Rectal smooth muscle tissue (tissue), 1 donor: ENCODE measurements around the gene EGF.

Source experiments
- H3K27ac ChIP-seq: one replicate; pipeline ENCODE4 v1.7.0; 2013; ENCODE audit warnings: low read depth, low read length, inconsistent platforms
- H3K27me3 ChIP-seq: one replicate; pipeline ENCODE4 v1.7.0; 2013; ENCODE audit warnings: low read length; ENCODE audit not compliant: control insufficient read depth, insufficient read depth
- H3K36me3 ChIP-seq: one replicate; pipeline ENCODE4 v1.7.0; 2013; ENCODE audit warnings: low read length; ENCODE audit not compliant: control insufficient read depth, insufficient read depth
- H3K4me1 ChIP-seq: one replicate; pipeline ENCODE4 v1.7.0; 2013; ENCODE audit warnings: low read length; ENCODE audit not compliant: control insufficient read depth, insufficient read depth
- H3K4me3 ChIP-seq: one replicate; pipeline ENCODE4 v1.7.0; 2013; ENCODE audit warnings: low read length
- H3K9ac ChIP-seq: one replicate; pipeline ENCODE4 v1.7.0; 2013; ENCODE audit warnings: low read length

EGF gene

DNA sequence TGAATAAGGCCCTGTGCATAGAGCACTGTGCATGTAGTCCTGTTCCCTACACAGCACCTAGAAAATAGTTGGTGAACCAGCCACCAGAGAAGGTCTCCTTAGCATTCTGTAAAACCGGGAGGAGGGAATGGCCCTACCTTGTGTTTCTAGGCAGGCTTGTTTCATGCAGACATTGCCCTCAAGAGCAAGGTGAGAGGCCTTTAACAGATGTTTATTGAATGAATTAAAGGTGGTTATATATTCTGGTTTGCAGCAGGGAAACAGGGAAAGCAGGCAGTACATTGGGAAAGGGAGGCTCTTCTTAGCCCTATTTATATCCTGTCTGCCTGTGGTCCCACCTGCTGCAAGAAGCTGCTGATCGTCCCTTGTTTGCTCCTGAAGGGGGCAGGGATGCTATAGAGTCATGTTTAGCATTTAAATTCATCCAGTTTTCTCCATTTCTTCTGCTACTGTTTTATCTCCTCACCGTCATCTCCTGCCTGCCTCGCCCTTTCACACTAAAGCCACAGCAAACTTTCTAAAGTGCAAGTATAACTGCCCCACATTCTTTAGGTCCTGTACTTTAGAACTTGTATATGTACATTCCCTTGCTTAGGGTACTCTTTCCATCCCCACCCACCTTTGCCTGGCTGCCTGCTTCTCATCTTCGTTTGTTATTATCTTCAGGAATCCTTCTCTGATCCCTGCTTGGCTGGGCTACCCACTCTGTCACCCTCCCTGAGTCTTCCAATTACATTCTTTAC lies 60.3 kb downstream of the EGF start:
- no peaks in the 10 kb centered on the region for H3K36me3 ChIP-seq
- no peak overlapping the region for H3K27ac ChIP-seq
- H3K9ac ChIP-seq, result no peak overlapping the region
- no peaks in the 10 kb centered on the region for H3K27me3 ChIP-seq
- no peaks in the 10 kb centered on the region for H3K4me1 ChIP-seq
- no peak overlapping the region for H3K4me3 ChIP-seq

DNA sequence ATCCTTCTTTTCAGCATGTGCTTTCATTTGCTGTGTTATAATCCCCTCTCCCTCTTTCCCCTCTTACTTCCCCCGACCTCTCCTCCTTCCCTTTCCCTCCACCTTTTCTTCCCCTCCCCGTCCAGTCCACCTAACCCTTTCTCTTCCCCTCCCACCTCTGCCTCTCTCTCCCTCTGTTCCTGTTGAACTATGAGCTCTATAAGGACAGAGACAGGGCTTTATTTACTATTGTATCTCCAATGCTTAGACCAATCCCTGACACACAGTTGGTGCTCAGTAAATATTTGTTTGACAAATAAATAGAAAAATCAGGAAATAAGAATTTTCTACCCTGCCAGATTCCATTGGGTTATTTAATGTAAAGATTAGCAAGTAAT lies 60.8 kb downstream of the EGF start:
- Histone ChIP-seq H3K27me3 (no peaks in the 10 kb centered on the region), H3K9ac (no peak overlapping the region), H3K27ac (no peak overlapping the region), H3K4me1 (no peaks in the 10 kb centered on the region), H3K4me3 (no peak overlapping the region), H3K36me3 (no peaks in the 10 kb centered on the region)

DNA sequence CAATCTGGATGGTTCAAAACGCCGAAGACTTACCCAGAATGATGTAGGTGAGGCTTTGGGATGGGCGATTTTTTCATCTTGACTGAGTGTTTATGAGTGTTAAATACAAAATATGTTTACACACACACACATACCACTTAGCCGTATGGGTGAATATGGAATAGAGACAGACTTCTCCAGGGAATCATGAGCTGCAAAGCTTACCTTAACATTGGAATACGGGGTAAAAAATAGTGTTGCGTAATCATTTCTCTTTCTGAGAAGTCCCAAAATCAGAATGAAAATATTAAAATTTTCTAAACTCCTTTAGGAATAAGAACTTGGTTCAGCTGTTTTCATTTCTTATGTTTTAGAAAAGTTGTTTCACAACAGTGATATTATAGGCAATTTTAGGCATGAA lies 63.5 kb downstream of the EGF start:
- Histone ChIP-seq H3K9ac (no peak overlapping the region), H3K36me3 (no peaks in the 10 kb centered on the region), H3K4me3 (no peak overlapping the region), H3K27me3 (no peaks in the 10 kb centered on the region), H3K4me1 (no peaks in the 10 kb centered on the region), H3K27ac (no peak overlapping the region)

DNA sequence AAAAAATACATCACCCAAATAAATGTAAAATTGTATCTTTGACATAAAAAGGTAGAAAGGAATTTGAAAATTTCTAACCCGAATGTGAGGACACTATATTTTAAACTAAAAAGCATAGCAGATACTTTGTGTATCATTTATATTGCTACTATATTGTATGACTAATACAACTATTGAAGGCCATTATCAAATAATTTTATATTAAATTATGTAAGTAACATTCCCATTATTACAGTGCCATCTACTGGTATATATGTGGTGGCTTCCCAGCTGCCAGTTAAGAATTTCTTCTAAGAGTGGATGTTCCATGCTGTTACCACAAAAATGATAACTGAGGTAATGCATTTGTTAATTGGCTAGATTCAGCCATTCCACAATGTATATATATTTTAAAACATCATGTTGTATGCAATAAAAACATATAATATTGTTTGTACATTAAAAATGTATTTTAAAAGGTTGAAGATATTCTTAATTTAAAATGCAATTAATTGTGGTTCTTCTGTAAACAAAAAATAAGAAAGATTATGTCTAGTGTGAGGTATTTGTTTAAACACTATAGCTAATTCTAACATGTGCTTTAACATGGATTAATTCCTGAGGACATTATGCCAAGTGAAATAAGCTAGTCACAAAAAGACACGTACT lies 65.3 kb downstream of the EGF start:
- H3K4me1 ChIP-seq, result no peaks in the 10 kb centered on the region
- H3K27ac ChIP-seq, result no peak overlapping the region
- H3K4me3 ChIP-seq, result no peak overlapping the region
- no peaks in the 10 kb centered on the region for H3K27me3 ChIP-seq
- H3K36me3 ChIP-seq, result no peaks in the 10 kb centered on the region
- H3K9ac ChIP-seq, result no peak overlapping the region

DNA sequence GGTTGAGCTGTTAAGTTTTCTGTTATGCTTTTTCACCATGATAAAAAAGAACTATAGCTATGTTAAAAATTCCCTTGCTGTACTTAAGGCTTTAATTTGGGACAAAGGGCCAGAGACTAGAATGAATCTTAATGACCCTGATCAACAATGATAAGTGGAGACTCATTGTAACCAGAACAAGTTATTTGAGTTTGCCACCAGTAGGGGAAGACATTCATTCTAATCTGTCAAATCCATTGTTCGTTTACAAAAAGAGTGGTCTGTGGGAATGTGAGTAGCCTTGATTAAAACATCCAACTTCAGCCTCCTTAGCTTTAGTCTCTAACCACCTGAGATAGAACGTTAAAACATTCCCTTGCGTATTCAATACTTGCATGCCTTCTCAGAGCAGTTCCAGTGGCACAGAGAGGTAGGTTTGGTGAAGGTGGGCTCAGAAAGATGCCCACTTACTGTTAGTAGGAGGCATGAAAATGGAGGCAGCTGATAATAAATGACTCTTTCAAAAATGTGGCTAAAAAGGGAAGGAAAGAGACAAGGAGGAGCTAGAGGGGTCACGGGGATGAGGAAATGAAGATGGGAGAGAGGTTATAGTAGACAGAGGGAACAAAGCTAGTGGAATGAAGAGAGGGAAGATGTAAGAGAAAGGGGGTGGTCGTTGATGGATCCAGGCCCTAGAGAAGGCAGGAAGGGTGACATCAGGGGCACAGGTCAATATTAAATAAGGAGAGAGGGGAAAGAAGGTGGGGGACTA lies 66.2 kb downstream of the EGF start:
- H3K4me3 ChIP-seq, result no peak overlapping the region
- H3K27ac ChIP-seq, result no peak overlapping the region
- H3K9ac ChIP-seq, result no peak overlapping the region
- H3K4me1 ChIP-seq, result no peaks in the 10 kb centered on the region
- H3K36me3 ChIP-seq, result no peaks in the 10 kb centered on the region
- no peaks in the 10 kb centered on the region for H3K27me3 ChIP-seq

DNA sequence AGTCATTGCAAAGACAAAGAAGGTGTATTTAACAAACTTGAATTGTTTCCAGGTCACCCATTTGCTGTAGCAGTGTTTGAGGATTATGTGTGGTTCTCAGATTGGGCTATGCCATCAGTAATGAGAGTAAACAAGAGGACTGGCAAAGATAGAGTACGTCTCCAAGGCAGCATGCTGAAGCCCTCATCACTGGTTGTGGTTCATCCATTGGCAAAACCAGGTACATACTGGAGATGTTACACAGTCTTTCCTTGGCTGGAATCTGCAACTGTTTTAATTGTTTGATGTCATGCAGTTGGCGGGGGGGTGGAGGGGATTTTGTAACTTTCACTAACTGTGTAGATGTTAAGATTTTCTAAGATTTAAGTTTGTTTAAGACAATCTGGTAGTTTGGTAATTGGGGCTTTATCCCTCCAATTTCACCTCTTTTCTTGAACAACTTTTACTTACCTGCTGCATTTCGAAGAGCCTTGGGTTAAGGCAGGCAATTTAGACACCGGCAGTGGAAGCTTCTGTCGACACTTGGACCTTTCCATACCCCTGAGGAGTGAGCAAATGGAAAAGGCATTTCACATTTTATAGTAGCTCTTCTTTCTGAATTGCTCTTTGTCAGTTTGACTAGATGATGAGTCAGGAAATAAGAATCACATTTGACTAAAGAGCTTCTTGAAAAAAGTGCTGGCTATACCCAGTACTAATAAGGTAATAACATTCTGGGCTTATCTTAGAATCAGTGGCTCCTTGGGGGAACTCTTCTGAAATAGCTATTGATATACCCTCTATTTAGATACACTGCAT lies 67.4 kb downstream of the EGF start:
- Histone ChIP-seq H3K9ac (no peak overlapping the region), H3K27me3 (no peaks in the 10 kb centered on the region), H3K4me1 (no peaks in the 10 kb centered on the region), H3K36me3 (no peaks in the 10 kb centered on the region), H3K27ac (no peak overlapping the region), H3K4me3 (no peak overlapping the region)

DNA sequence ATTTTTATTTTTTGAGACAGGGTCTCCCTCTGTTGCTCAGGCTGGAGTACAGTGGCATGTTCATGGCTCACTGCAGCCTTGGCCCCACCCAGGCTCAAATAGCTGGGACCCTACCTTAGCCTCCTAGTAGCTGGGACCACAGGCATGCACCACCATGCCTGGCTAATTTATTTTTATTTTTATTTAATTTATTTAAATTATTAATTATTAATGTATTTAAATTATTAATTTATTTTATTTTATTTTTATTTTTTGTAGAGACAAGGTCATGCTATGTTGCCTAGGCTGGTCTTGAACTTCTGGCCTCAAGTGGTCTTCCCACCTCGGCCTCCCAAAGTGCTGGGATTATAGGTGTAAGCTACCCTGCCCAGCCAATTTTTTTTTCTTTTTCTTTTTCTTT lies 69.3 kb downstream of the EGF start:
- Histone ChIP-seq H3K36me3 (no peaks in the 10 kb centered on the region), H3K27ac (no peak overlapping the region), H3K4me1 (no peaks in the 10 kb centered on the region), H3K9ac (no peak overlapping the region), H3K4me3 (no peak overlapping the region), H3K27me3 (no peaks in the 10 kb centered on the region)

DNA sequence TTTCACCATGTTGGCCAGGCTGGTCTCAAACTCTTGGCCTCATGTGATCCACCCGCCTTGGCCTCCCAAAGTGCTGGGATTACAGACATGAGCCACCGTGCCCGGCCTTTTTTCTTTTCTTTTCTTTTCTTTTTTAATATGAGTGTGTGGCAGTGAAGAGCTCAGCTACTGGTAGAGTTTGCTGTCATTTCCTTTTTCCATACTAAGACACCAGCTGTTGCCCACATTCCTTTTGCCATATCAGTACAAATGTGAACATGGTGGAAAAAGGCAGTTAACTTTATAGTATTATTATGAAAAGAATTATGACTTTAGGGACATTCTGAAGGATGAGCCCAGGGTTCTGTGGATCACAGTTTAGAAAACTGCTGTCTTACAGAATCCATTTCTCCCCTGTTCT lies 69.8 kb downstream of the EGF start:
- Histone ChIP-seq H3K27me3 (no peaks in the 10 kb centered on the region), H3K27ac (no peak overlapping the region), H3K4me3 (no peak overlapping the region), H3K36me3 (no peaks in the 10 kb centered on the region), H3K9ac (no peak overlapping the region), H3K4me1 (no peaks in the 10 kb centered on the region)

DNA sequence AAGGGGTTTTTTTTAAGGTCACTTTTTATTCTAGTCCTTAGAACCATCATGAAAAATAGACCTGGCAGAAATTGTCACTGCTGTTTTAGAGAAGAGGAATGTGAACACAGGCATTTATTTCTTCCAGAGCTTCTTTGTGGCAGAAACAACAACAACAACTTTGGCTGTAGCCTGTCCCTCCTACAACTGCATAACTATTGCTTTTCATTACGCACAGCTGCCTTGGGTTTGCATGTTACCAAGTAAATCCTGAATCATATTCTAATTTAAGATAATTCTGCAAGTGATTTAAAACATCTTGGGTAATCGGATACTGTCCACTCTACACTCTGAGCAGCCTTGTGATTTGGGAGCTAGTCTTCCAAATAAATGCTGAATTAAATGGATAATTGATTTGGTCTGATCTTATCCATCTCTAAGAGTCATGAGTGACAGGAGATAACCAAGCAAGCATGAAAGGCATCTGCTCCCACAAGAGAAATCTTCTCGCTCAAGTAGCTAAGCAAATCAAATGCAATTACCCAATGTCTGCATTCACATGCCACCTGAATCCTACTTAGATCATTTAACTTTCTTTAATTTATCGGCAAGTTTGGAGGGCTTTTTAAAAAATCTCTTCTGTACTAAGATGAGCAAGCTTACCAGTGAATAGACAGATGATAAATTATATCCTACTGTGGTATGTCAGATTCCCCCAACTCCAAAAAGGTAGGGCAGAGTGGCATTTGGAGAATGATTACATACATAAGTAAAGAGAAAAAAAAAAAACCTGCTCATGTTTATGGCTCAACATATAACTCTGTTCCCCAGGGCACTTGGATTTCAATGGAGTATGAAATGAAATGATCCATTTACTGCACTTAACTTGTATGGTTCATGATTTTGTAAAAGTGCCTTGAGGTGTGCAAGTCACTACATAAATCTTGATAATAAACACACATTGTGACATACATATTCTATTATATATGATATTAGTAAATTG lies 73.6 kb downstream of the EGF start:
- Histone ChIP-seq H3K9ac (no peak overlapping the region), H3K4me3 (no peak overlapping the region), H3K27me3 (no peaks in the 10 kb centered on the region), H3K4me1 (no peaks in the 10 kb centered on the region), H3K36me3 (no peaks in the 10 kb centered on the region), H3K27ac (no peak overlapping the region)

DNA sequence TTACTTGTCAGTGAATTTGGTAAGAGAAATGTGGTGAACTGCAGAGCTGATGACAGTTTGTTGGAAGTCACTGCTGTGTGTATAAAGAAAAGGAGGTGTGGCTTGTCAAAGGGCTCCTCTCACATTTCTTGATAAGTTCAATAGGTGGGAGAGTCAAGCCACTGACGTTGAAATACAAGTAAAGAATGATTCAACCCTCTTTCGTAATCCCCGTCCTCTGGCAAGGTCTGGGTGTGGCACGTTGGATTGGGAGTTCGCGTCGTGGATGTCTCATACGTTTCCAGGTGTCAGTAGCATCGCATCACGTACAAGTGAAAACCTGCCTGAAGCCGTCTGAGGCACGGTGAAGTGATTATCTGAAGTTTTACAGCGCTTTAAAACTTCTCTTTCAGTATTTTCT lies 76.4 kb downstream of the EGF start:
- H3K27me3 ChIP-seq, result no peaks in the 10 kb centered on the region
- H3K27ac ChIP-seq, result no peak overlapping the region
- H3K9ac ChIP-seq, result no peak overlapping the region
- no peak overlapping the region for H3K4me3 ChIP-seq
- no peaks in the 10 kb centered on the region for H3K4me1 ChIP-seq
- H3K36me3 ChIP-seq, result no peaks in the 10 kb centered on the region

DNA sequence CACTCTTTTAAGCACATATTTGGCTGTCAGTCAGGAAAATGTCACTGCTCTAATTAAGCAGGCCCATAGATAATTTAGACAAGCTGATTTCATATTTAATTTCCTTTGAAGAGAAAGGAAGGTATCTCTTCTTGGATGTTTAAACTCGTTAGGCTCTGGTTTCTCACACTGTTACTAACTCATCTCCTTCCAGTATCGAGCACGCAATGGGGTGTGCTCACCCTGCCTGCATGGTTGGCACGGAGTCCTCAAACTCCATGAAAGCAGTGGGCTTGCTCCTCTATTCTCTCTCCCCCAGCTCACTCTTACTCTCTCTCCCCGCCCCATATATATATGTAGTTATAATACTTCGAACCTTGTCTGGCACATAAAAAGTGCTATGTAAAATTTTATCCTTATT lies 76.9 kb downstream of the EGF start:
- H3K27ac ChIP-seq, result no peak overlapping the region
- H3K4me1 ChIP-seq, result no peaks in the 10 kb centered on the region

More for the DNA sequence above, 76.9 kb downstream of the EGF start:
- Histone ChIP-seq H3K9ac (no peak overlapping the region), H3K27me3 (no peaks in the 10 kb centered on the region), H3K36me3 (no peaks in the 10 kb centered on the region), H3K4me3 (no peak overlapping the region)
